ENCODE results near the gene TUBE1. TPM values are rescaled to one million over a fixed set of nuclear protein-coding genes. Genes with fewer than 3 reads are reported as not detected.
"Not testable (repeated sequence)": the region's sequence is repeated elsewhere in the genome, so short reads cannot be mapped to it uniquely, and the experiment has no call there.

Gene TUBE1
- total RNA-seq, 1 donor from 2014 or later, result 42.1 TPM

DNA sequence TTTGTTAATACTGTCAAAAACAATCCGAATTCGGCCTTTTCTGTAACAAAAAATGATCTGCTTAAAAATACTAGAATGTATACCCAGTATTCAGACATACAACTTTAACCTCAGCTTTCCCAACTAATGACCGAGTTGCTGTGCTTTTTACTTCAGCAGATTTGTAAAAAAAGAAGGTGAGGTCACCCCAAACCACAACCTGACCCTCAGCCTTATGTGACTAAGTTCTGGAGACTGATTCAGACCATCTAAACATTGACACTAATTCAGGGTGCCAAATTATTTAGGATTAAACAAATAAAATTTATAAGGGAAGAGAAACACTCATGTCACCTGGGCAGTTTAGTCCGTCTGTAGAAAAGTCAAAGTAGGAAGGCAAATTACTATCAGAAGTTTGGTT, 25.7 kb downstream of the TUBE1 start:
- no peak for DNase-seq

DNA sequence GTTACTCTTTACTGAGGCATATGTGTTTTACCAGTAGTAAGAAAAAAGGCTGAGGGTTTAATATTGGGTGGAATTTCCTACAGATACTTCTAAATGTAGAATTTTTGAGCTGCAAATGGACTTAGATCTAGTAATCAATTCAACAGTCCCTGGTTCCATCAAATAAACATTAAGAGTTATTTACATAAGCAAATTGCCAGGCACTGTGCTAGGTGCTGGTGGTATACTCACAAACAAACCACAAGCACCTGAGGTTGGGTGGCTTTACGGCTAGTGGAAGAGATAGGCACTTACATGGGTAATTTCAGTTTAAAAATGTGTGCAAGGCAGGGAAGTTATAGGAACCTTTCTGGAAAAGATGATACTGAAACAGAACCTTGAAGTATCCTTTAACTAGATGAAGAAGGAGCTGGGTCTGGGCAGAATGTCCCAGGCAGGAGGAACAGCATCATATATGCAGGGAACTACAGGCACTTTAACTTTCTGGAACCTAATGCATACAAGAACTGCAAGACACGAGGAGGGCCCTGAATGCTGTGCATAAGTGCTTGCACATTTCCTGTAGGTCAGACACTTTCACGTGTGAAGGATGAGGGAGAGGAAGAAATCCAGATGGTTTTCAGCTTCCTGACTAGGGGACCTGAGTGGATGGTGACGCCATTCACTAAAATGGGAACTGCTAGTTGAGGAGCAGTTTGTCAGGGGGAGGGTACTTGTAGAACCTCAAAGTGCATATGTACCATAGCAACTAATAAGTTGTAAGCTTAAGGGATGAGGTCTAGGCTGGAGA, 28.8 kb downstream of the TUBE1 start:
- no peak for DNase-seq

DNA sequence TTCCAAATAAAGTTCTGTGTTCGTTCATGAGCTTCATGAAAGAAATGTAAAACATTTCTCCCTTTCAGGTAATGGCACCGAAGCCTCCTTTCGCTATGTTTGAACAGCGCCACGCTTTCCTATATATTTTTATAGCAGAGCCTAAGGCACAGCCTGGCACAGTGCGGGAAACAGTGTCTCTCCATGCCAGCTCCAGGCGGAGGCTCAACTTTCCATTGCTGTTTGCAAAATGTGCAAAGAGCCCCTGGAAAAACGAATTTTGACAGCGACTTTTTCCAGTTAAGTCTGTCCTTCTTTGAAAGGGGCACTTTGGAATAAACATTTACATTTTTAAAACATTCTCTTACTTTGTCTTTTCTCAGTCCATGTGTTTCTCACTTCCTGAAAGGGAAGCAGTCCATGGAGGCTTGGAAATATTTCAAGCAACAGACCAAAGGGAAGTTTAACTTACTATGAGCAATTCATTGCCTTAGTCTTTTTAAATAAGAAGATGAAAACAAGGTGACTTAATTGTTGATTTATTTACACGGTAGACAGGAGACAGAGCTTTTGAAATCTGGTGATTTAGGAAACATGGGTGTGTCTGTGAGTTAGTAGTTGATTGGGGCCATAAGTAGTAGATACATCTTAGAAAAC, 32.6 kb downstream of the TUBE1 start:
- no peak for DNase-seq

- no peak for DNase-seq
These were observed 33.3 kb downstream of the TUBE1 start, which contains the start of gene CCN6 for GRCh38 chr6:112054001-112054400. TSS of gene CCN6 (plus strand) at chr6:112054104. CDS start at chr6:112054358, 254 bp downstream.

- DNase-seq, result not testable (repeated sequence)
These were observed 36.0 kb downstream of the TUBE1 start for GRCh38 chr6:112051251-112051740.

- DNase-seq, result no peak
These were observed 36.9 kb downstream of the TUBE1 start for GRCh38 chr6:112050429-112050828.

DNA sequence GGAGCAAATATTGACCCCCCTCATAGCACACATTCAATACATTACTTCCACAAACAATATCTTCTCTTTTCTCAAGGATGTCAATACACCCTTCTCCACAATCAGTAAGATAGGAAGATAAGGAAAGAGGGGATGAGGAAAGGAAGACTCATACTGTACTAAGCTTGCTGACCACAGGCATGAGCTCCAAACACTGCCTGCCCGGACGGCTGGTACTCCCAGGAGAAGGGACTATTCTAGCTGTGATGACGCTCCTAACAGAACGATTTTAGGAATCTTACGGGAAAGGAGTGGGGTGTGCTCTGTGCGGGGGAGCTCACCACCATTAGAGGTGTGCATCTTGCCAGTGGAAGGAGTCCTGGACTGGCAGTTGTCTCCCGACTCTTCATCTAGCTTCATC, 37.3 kb downstream of the TUBE1 start:
- no peak for DNase-seq

DNA sequence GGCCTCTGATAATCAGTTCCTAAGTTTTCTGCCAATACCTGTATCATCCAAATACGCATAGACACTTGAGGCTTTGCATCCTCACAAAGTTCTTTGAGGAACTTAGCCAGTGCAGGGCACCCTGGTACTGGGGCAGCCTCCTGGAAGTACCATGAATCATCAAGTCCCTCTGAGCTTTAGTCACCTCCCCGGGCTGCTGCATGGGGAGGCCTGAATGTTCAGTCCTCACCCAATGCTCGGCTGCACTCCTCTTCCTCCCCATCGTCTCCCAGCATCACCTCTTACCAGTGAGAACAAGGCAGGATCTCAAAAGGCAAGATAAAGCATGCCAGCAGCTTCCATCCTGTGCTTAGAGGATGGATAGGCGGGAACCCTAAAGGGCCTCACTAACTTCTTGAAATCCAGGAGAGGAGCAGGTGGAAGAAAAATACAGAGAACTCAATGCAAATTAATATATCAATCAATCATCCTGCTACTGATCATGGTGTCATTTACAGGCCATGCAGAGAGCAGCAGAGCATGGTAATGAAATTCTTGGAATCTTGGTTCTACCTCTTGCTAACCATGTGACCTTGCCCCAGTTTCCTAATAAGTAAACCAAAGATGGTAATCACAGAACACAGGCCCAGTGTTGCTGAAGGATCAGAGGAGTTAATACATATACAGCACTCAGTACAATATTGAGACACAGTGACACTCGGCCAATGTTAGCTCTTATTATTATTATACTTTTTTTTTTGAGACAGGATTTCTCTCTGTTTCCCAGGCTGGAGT, 38.1 kb downstream of the TUBE1 start:
- DNase-seq, result no peak

DNA sequence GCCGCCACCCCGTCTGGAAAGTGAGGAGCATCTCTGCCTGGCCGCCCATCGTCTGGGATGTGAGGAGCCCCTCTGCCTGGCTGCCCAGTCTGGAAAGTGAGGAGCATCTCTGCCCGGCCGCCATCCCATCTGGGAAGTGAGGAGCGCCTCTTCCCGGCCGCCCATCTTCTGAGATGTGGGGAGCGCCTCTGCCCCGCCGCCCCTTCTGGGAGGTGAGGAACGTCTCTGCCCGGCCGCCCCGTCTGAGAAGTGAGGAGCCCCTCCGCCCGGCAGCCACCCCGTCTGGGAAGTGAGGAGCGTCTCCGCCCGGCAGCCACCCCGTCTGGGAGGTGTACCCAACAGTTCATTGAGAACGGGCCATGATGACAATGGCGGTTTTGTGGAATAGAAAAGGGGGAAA, 39.8 kb downstream of the TUBE1 start:
- not testable (repeated sequence) for DNase-seq

DNA sequence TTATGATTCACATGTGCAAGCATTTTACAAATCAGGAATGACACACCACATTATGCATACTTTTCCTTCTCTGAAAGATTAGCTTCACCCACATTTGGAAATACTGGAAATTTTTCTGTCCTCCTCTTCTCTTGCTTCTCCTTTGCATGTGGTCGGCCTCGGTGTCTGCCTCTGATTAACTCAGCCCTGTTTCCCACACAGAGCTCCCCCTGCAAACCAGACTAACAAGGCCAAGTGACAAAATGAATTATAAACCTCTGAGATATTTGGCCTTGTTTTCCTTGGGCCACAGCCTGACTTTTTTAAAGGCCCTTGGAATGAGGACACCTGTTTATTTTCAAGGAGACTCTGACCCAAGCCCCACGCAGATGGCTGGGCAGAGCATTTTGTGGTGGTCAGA, 42.4 kb downstream of the TUBE1 start:
- no peak for DNase-seq

DNA sequence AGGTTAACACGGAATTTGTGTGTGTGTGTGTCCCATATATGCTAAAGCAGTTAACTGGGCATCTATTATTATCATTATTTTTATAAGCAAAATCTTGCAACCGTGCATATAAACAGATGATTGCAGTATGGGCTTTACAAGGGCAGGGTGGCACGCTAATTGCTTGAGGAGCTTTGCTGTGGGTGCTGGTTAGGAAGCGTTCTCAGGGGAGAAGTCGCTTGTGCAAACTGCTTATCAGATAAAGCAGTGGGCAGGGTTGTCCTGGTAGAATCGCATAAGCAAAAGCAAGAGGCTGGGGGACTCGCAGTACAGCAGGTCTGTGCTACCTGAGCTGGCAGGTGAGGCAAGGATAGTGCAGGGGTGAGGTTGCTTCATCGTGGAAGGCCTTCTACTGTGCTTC, 43.1 kb downstream of the TUBE1 start:
- no peak for DNase-seq

GRCh38 chr6:112043032-112044007, 44.0 kb downstream of the TUBE1 start:
- peak; percentile 84 for DNase-seq

DNA sequence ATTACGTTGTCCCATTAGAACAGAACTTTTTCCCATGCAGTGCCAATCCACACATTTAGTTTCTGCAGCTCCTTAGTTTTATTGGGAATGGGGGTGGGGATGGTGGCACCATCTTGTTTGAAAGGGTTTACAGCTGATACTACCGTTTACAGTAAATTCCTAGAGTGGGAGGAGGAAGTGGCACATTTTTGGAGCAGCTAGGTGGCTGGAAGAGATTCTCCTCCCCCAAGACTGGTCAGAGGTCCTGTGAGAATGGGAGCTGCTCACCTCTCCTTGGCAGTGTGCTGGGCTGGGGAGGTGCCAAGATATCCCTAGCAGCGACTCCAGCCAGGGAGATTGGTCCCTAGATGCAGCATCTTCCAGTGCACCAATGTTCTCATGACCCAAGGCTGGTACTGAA, 45.7 kb downstream of the TUBE1 start:
- no peak for DNase-seq

DNA sequence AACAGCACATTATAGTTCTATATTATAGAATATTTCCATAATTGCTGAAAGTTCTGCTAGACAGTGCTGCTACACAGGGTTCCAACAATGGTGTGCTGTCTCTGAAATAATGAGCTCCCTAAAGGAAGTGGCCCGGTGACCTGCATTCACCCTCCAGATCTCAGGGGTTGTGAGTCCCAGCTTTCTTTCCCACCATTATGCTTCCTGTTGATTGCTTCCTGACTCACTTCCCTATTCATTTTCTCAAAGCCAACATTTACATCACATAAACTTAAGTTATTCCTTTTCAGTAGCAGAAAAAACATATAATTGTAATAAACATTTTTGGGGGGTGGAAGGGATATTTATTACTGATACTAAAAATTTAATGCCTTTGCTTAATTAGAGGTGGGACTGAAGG, 46.3 kb downstream of the TUBE1 start:
- no peak for DNase-seq

DNA sequence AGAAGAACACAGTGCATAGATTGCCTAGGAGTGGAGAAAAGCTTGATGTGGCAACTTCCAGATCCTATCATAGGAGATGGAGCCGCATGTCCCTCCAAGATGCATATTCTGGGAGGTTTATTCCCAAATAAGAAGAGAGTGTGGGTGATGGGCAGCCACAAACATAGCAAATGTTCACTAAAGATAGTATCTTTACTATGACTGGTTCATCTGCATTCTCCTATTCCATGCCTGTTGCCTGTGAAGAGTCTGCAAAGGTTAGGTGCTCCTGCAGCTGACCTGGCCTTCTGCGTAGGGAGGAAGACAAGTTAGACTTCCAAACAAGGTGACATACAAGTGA, 47.9 kb downstream of the TUBE1 start:
- DNase-seq, result no peak

- no peak for DNase-seq
These were observed 48.4 kb downstream of the TUBE1 start for GRCh38 chr6:112038756-112039430.

GRCh38 chr6:112038268-112038667, 49.0 kb downstream of the TUBE1 start:
- no peak for DNase-seq

- DNase-seq, result peak; percentile 33
These were observed 49.5 kb downstream of the TUBE1 start for GRCh38 chr6:112037783-112038216.

DNA sequence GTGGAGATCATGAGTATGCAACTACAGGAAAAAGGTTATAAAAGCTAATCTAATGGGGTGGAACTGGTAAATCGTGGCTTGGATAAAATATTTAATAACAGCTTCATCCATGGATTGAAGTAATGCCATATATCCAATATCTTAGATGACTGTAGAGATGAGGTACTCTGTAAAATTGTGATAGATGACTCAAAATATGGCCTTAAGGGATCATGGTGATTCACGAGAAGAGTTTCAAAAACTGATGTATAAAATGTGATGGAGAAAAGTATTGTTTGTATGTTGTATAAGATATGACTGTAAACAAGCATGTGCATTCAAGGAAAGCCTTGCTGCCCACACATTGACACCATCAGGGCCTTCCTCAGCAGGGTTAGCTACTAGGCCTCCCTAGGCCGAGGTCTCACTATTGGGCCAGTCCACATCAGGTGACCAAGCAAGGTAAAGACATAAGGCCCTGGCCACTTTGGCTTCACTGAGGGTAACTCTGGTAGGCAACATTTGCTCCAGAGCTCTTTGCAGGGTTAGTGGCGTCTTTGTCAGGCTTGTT, 51.1 kb downstream of the TUBE1 start:
- no peak for DNase-seq

DNA sequence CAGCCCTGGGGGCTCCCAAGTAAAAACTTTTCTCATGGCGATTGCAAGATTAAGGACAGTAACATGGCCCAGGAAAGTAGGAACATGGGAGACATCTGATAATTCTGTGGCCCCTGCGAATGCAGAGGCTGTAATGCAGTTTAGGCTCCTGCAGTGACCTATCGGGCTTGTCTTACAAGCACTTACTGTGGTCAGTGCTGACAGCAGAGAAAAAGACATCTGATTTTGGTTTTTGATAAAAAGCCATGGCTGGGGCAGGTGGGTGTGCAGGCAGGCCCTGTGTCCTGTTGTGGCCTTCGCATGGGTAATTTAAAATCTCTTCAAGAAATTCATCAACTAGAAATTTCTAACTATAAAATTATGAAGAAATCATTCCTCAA, 52.7 kb downstream of the TUBE1 start:
- no peak for DNase-seq
